ENCODE measurements around the gene C17orf75.

GRCh38 chr17:32283745-32284201 lies 58.2 kb downstream of the C17orf75 start:
- TF ChIP-seq POLR2AphosphoS5 (IDR thresholded peaks at IDR 0.05; ENCODE audit: low read depth, low read length) (no peak), POLR2A (IDR thresholded peaks at IDR 0.05; ENCODE audit: low read depth, low read length) (no peak), SPI1 (IDR thresholded peaks at IDR 0.05; ENCODE audit: low read depth, low read length) (no peak), TAF1 (IDR thresholded peaks at IDR 0.05; ENCODE audit: low read depth, low read length) (no peak), POU2F2 (IDR thresholded peaks at IDR 0.05; ENCODE audit: low read depth, low read length) (no peak), PAX5 (IDR thresholded peaks at IDR 0.05; ENCODE audit: insufficient read depth, low read length, severe bottlenecking) (no peak)

All from GM12891 (cell line).